CD4-positive, alpha-beta T cell treated with Interleukin-17A for 4 hours (primary cell): ENCODE measurements around the gene G6PC1.
"Not testable (repeated sequence)": the region's sequence is repeated elsewhere in the genome, so short reads cannot be mapped to it uniquely, and the experiment has no call there.

ENCODE experiments used
- DNase-seq: peaks from one replicate; pipeline ENCODE4 v3.0.0-alpha.2; 2020; ENCODE audit warnings: mixed read lengths

The G6PC1 gene

GRCh38 chr17:42900460-42901331 lies at the start of gene G6PC1:
TSS of gene G6PC1 (plus strand) at chr17:42900799. CDS start at chr17:42900877, 78 bp downstream.
- no peak for DNase-seq

- no peak for DNase-seq
Measured at GRCh38 chr17:42850954-42851353, 49.6 kb upstream of the G6PC1 start, which contains the start of gene AOC3. TSS of gene AOC3 (plus strand) at chr17:42851199. CDS start at chr17:42851344, 145 bp downstream.

GRCh38 chr17:42851371-42852240 lies 49.0 kb upstream of the G6PC1 start:
- not testable (repeated sequence) for DNase-seq

GRCh38 chr17:42852351-42852750 lies 48.2 kb upstream of the G6PC1 start:
- DNase-seq, result no peak

GRCh38 chr17:42853004-42853403 lies 47.6 kb upstream of the G6PC1 start:
- no peak for DNase-seq

- no peak for DNase-seq
Measured at GRCh38 chr17:42853597-42853967, 47.0 kb upstream of the G6PC1 start.

- no peak for DNase-seq
Measured at GRCh38 chr17:42853968-42854790, 46.4 kb upstream of the G6PC1 start.

- DNase-seq, result no peak
Measured at GRCh38 chr17:42855048-42855596, 45.5 kb upstream of the G6PC1 start.

- DNase-seq, result not testable (repeated sequence)
Measured at GRCh38 chr17:42856093-42856492, 44.5 kb upstream of the G6PC1 start.

GRCh38 chr17:42856516-42856915 lies 44.1 kb upstream of the G6PC1 start:
- not testable (repeated sequence) for DNase-seq

GRCh38 chr17:42857389-42857788 lies 43.2 kb upstream of the G6PC1 start:
- no peak for DNase-seq

GRCh38 chr17:42865638-42866094 lies 34.9 kb upstream of the G6PC1 start:
- no peak for DNase-seq

GRCh38 chr17:42866216-42866615 lies 34.4 kb upstream of the G6PC1 start:
- no peak for DNase-seq

- DNase-seq, result no peak
Measured at GRCh38 chr17:42866631-42867575, 33.7 kb upstream of the G6PC1 start.

GRCh38 chr17:42867694-42868261 lies 32.8 kb upstream of the G6PC1 start:
- DNase-seq, result not testable (repeated sequence)

GRCh38 chr17:42868338-42868737 lies 32.3 kb upstream of the G6PC1 start:
- DNase-seq, result no peak

- DNase-seq, result no peak
Measured at GRCh38 chr17:42871647-42872046, 29.0 kb upstream of the G6PC1 start.

- no peak for DNase-seq
Measured at GRCh38 chr17:42872251-42872965, 28.2 kb upstream of the G6PC1 start.

- DNase-seq, result no peak
Measured at GRCh38 chr17:42873315-42873714, 27.3 kb upstream of the G6PC1 start.
